Upper lobe of right lung (tissue), 1 donor: ENCODE measurements around the gene PHF20. TPM values are rescaled to one million over a fixed set of nuclear protein-coding genes. Genes with fewer than 3 reads are reported as not detected.
A peak's percentile ranks its signal among the peaks of the same experiment; 100 is the strongest.
"Not testable (repeated sequence)": the region's sequence is repeated elsewhere in the genome, so short reads cannot be mapped to it uniquely, and the experiment has no call there.

Experiments
- ATAC-seq: fragments of 200-7000 bp; cut with Tn5 transposase; one replicate; pipeline ENCODE4 v1.9.1; 2020; ENCODE audit warnings: mild to moderate bottlenecking, moderate library complexity
- DNase-seq: peaks from one replicate; pipeline ENCODE4 v3.0.0-alpha.2; 2020
- H3K27ac ChIP-seq: fragments of 200-600 bp; one replicate; pipeline ENCODE4 v1.8.0; 2022
- H3K27me3 ChIP-seq: fragments of 200-600 bp; one replicate; pipeline ENCODE4 v1.8.0; 2022; ENCODE audit warnings: mild to moderate bottlenecking
- H3K36me3 ChIP-seq: fragments of 200-600 bp; one replicate; pipeline ENCODE4 v1.8.0; 2022
- H3K4me1 ChIP-seq: fragments of 200-600 bp; one replicate; pipeline ENCODE4 v1.8.0; 2022
- H3K4me3 ChIP-seq: fragments of 200-600 bp; one replicate; pipeline ENCODE4 v1.8.0; 2022; ENCODE audit warnings: mild to moderate bottlenecking
- H3K9me3 ChIP-seq: fragments of 200-600 bp; one replicate; pipeline ENCODE4 v1.8.0; 2022
- CTCF ChIP-seq: fragments of 200-600 bp; IDR thresholded peaks from one replicate; pipeline ENCODE4 v1.8.0; 2022; ENCODE audit warnings: antibody characterized with exemption
- intact Hi-C: fragments of 100-400 bp; cut with DNase I; formaldehyde crosslinking; loops from one replicate; pipeline ENCODE4 v1.11.0; 2022
- total RNA-seq: library from RNA; stranded (reverse); fragmentation: NEBNext Ultra II Directional; extraction: Animal tissue kit (Norgen Biotek cat#: 25700); gene quantifications from one replicate; pipeline ENCODE4 v1.2.1, GENCODE V29; 2021
- donor health status: DM: no; HTN: yes; CAD: no; lungs with severe emphysema.

The PHF20 gene
- total RNA-seq, 1 donor from 2014 or later = 56.5 TPM

DNA sequence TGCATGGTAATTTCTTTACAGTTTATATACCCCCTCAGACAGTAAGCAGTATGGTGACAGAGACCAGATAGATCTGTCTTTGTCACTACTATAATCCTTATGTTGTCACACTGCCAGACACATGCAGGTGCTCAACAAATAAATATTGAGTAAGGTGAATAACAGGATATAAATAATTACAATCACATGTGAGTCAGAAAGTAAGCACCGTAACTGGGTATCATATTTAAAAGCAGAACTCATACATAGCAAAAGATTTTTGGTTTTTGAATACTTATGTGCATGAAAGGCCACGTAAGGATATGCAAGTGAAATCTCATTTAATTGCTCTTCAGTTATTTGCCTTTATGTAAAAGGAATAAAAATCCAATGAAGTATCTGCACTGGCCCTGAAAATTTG, 214.0 kb downstream of the PHF20 start:
- Histone ChIP-seq H3K4me3 (no peak overlapping the region), H3K27ac (no peak overlapping the region), H3K36me3 (no peaks in the 10 kb centered on the region), H3K9me3 (no peaks in the 10 kb centered on the region), H3K27me3 (no peaks in the 10 kb centered on the region), H3K4me1 (no peaks in the 10 kb centered on the region)
- DNase-seq (no peak), ATAC-seq (no peak)
- intact Hi-C loops = no loop called here
- no peak for TF ChIP-seq CTCF

GRCh38 chr20:35988910-35989463, 217.2 kb downstream of the PHF20 start:
- Histone ChIP-seq H3K4me3 (no peak overlapping the region), H3K27me3 (no peaks in the 10 kb centered on the region), H3K4me1 (peaks cover 3% of the 10 kb centered on the region), H3K36me3 (no peaks in the 10 kb centered on the region), H3K9me3 (no peaks in the 10 kb centered on the region), H3K27ac (no peak overlapping the region)
- ATAC-seq (no peak), DNase-seq (no peak)
- TF ChIP-seq CTCF = no peak
- intact Hi-C loops = no loop called here

- H3K27me3 ChIP-seq = no peaks in the 10 kb centered on the region
- H3K9me3 ChIP-seq = no peaks in the 10 kb centered on the region
- no peaks in the 10 kb centered on the region for H3K36me3 ChIP-seq
- no peak for DNase-seq
- H3K27ac ChIP-seq = no peak overlapping the region
- H3K4me1 ChIP-seq = peaks cover 3% of the 10 kb centered on the region
- no peak overlapping the region for H3K4me3 ChIP-seq
- ATAC-seq = no peak
- TF ChIP-seq CTCF = peak; percentile 38
- intact Hi-C loops = no loop called here
Measured at GRCh38 chr20:35991142-35991771, 219.4 kb downstream of the PHF20 start.

- H3K36me3 ChIP-seq = no peaks in the 10 kb centered on the region
- intact Hi-C loops = no loop called here
- no peak overlapping the region for H3K27ac ChIP-seq
- peak; percentile 90 for ATAC-seq
- TF ChIP-seq CTCF = peak; percentile 83
- H3K9me3 ChIP-seq = no peaks in the 10 kb centered on the region
- H3K27me3 ChIP-seq = no peaks in the 10 kb centered on the region
- H3K4me3 ChIP-seq = no peak overlapping the region
- DNase-seq = no peak
- H3K4me1 ChIP-seq = peaks cover 3% of the 10 kb centered on the region
Measured at GRCh38 chr20:35992713-35993335, 221.0 kb downstream of the PHF20 start.

DNA sequence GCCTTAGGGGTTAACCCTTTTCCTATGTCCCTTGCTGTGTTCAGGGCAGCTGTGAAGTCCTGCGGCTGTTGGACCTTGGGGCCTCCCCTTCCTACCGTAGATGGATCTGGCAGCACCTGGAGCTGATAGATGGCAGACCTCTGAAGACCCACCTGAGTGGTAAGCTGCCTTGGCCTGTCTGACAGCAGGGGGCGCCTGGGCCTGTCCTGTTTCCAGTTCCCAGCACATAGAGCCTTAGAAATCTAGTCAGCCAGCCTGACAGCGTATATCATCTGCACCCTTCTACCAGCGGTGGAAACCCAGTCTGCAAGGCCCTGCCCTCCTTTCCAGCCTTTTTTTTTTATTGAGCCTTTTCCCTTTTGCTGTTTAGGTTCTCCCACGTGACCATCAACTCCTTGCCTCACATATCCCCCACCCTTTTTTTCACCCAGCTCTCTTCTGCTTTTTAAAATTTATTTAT, 223.2 kb downstream of the PHF20 start:
- H3K4me3 ChIP-seq = no peak overlapping the region
- intact Hi-C loops = loop anchor here (5.0 kb wide), 1 partner anchor 142 kb away; no protein-coding TSS in a partner anchor

DNA sequence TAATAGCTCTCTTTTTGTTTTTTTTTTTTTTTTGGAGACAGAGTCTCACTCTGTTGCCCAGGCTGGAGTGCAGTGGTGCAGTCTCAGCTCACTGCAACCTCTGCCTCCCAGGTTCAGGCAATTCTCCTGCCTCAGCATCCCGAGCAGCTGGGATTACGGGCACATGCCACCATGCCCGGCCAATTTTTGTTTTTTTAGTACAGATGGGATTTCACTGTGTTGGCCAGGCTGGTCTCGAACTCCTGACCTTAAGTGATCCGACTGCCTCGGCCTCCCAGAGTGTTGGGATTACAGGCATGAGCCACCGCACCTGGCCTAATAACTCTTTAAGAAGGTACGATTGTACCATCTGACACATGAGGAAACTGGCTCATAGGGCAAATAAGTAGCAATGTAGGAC, 224.7 kb downstream of the PHF20 start:
- H3K4me1 ChIP-seq, H3K9me3 ChIP-seq, H3K4me3 ChIP-seq, H3K27me3 ChIP-seq, ATAC-seq, H3K36me3 ChIP-seq, H3K27ac ChIP-seq, DNase-seq: not testable (repeated sequence)
- intact Hi-C loops = loop anchor here (5.0 kb wide), 1 partner anchor 141 kb away; no protein-coding TSS in a partner anchor

More for the DNA sequence above, 223.2 kb downstream of the PHF20 start:
- DNase-seq = peak; percentile 93
- H3K4me1 ChIP-seq = peaks cover 3% of the 10 kb centered on the region
- ATAC-seq = peak; percentile 98
- H3K36me3 ChIP-seq = no peaks in the 10 kb centered on the region
- no peaks in the 10 kb centered on the region for H3K9me3 ChIP-seq
- TF ChIP-seq CTCF = peak; percentile 90
- no peak overlapping the region for H3K27ac ChIP-seq
- H3K27me3 ChIP-seq = no peaks in the 10 kb centered on the region
